Suprapubic skin (tissue), 4 donors: ENCODE results near the gene GMDS. TPM values are rescaled to one million over a fixed set of nuclear protein-coding genes. Genes with fewer than 3 reads are reported as not detected.
"Not testable (repeated sequence)": the region's sequence is repeated elsewhere in the genome, so short reads cannot be mapped to it uniquely, and the experiment has no call there.

Experiments used
- DNase-seq, 2 donors: peaks; one replicate each; pipeline ENCODE4 v3.0.0-alpha.2; 2019; ENCODE audit warnings: low spot score in 2 of 2
- H3K27ac ChIP-seq: fragments of 200-600 bp; sonication (generic); one replicate; pipeline ENCODE4 v1.5.1; 2019
- H3K27me3 ChIP-seq: fragments of 200-600 bp; sonication (generic); one replicate; pipeline ENCODE4 v1.5.1; 2019
- H3K36me3 ChIP-seq: fragments of 200-600 bp; sonication (generic); one replicate; pipeline ENCODE4 v1.5.1; 2019
- H3K4me1 ChIP-seq: fragments of 200-600 bp; sonication (generic); one replicate; pipeline ENCODE4 v1.5.1; 2019
- H3K4me3 ChIP-seq: fragments of 200-600 bp; sonication (generic); one replicate; pipeline ENCODE4 v1.5.1; 2019; ENCODE audit warnings: mild to moderate bottlenecking
- H3K9me3 ChIP-seq: fragments of 200-600 bp; sonication (generic); one replicate; pipeline ENCODE4 v1.5.1; 2019
- EP300 ChIP-seq: sonication (generic); formaldehyde crosslinking; IDR thresholded peaks from one replicate; pipeline ENCODE4 v1.6.1; 2017; ENCODE audit warnings: antibody characterized with exemption
- POLR2A ChIP-seq, 2 donors: fragments of 450-650 bp; IDR thresholded peaks; one replicate each; pipeline ENCODE4 v1.6.1; 2017; ENCODE audit warnings: antibody characterized with exemption in 2 of 2, mild to moderate bottlenecking in 2 of 2, moderate library complexity in 2 of 2
- POLR2AphosphoS5 ChIP-seq, 3 donors: sonication (generic); formaldehyde crosslinking; IDR thresholded peaks; one replicate each; pipeline ENCODE4 v1.6.1; 2017; ENCODE audit warnings: antibody characterized with exemption in 3 of 3
- WGBS: methylation state at CpG from one replicate; pipeline ENCODE4 v1.1.5; 2018; 5-methylcytosine and 5-hydroxymethylcytosine counted together
- total RNA-seq, 4 donors: library from RNA; depleted of rRNA; stranded (reverse); fragments of >200 nt; gene quantifications; one replicate each; pipeline ENCODE4 v1.1.0, GENCODE V29; 2016
- TF ChIP-seq, protein P1 (sequence below), 2 donors: fragments of 200-600 bp in 1 of 2; fragments of 450-650 bp in 1 of 2; sonication (generic) in 1 of 2; IDR thresholded peaks; one replicate each; pipeline ENCODE4 v1.5.1; 2016 to 2019; ENCODE audit warnings: antibody characterized with exemption in 2 of 2, mild to moderate bottlenecking in 1 of 2, moderate library complexity in 1 of 2

Gene GMDS
- total RNA-seq, 4 donors from 2014 or later: 11.7 to 19.3 (median 13.2) TPM

DNA sequence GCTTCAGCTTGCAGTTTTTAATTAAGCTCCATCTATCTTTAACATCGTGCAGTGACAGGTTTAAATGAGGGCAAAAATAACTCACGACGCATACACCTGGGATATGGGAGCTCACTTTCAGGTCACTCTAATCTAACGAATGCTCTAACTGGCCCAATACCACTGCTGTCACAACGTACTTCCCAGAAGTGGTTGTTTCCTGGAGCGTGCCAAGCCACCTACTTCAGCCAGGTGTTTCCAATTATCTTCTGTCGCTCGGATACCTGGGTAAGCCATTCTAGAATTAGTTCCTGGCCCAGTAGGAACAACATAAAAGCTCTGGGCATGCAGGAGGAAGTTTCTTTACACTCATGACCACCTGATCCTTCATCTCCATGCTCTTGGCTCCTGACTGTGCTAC, 488.3 kb downstream of the GMDS start:
- Histone ChIP-seq H3K4me3 (no peak overlapping the region), H3K27ac (peak overlapping the region; percentile 68), H3K4me1 (peaks cover 9% of the 10 kb centered on the region), H3K9me3 (no peaks in the 10 kb centered on the region), H3K27me3 (no peaks in the 10 kb centered on the region), H3K36me3 (no peaks in the 10 kb centered on the region)
- 60% methylated on average over 8 of the region's 8 CpGs for WGBS
- TF ChIP-seq, protein P1, sequence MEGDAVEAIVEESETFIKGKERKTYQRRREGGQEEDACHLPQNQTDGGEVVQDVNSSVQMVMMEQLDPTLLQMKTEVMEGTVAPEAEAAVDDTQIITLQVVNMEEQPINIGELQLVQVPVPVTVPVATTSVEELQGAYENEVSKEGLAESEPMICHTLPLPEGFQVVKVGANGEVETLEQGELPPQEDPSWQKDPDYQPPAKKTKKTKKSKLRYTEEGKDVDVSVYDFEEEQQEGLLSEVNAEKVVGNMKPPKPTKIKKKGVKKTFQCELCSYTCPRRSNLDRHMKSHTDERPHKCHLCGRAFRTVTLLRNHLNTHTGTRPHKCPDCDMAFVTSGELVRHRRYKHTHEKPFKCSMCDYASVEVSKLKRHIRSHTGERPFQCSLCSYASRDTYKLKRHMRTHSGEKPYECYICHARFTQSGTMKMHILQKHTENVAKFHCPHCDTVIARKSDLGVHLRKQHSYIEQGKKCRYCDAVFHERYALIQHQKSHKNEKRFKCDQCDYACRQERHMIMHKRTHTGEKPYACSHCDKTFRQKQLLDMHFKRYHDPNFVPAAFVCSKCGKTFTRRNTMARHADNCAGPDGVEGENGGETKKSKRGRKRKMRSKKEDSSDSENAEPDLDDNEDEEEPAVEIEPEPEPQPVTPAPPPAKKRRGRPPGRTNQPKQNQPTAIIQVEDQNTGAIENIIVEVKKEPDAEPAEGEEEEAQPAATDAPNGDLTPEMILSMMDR (IDR thresholded peaks at IDR 0.05): no peak
- TF ChIP-seq POLR2AphosphoS5 (IDR thresholded peaks at IDR 0.05) (no peak), POLR2A (IDR thresholded peaks at IDR 0.05) (no peak), EP300 (no peak)
- no peak for DNase-seq

DNA sequence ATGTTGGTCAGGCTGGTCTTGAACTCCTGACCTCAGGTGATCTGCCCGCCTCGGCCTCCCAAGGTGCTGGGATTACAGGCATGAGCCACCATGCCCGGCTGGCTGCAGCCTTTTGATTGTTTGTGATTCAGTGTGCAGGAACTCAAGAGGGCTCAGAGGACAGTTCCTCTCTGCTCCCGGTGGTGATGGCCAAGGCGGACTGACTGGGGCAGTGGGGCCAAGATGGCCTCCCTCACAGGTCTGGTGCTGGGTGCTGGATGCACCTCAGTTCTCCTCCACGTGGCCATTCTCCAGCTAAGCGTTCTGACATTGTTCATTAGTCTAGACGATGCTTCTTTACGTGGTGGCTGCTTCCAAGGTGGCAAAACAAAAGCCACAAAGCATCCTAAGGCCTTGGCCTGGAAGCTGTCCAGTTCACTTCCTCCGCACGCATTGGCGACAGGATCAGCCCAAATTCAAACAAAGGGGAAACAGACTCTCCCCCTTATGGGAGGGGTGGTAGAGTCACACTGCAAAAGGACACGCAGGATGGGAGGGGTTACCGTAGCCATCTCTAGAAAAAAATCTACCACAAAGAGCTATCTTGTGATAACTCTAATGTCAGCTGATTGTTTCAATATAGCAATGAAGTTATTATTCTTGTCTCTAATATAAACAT, 488.8 kb downstream of the GMDS start:
- Histone ChIP-seq H3K27me3 (no peaks in the 10 kb centered on the region), H3K4me3 (no peak overlapping the region), H3K27ac (peak overlapping the region; percentile 68), H3K36me3 (no peaks in the 10 kb centered on the region), H3K4me1 (peaks cover 9% of the 10 kb centered on the region), H3K9me3 (no peaks in the 10 kb centered on the region)
- TF ChIP-seq POLR2AphosphoS5 (IDR thresholded peaks at IDR 0.05) (no peak), POLR2A (IDR thresholded peaks at IDR 0.05) (no peak), EP300 (no peak)
- TF ChIP-seq, protein P1 (IDR thresholded peaks at IDR 0.05): no peak
- DNase-seq: no peak
- 76% methylated on average over 14 of the region's 14 CpGs for WGBS

DNA sequence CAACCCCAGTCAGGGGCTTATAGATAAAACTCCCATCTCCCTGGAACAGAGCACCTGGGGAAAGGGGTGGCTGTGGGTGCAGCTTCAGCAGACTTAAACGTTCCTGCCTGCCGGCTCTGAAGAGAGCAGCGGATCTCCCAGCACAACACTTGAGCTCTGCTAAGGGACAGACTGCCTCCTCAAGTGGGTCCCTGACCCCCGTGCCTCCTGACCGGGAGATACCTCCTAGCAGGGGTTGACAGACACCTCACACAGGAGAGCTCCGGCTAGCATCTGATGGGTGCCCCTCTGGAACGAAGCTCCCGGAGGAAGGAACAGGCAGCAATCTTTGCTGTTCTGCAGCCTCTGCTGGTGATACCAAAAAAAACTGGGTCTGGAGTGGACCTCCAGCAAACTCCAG, 494.3 kb downstream of the GMDS start:
- H3K27ac ChIP-seq, H3K9me3 ChIP-seq, DNase-seq, H3K27me3 ChIP-seq, H3K36me3 ChIP-seq, H3K4me3 ChIP-seq, H3K4me1 ChIP-seq: not testable (repeated sequence)
- 96% methylated on average over 3 of the region's 8 CpGs for WGBS

DNA sequence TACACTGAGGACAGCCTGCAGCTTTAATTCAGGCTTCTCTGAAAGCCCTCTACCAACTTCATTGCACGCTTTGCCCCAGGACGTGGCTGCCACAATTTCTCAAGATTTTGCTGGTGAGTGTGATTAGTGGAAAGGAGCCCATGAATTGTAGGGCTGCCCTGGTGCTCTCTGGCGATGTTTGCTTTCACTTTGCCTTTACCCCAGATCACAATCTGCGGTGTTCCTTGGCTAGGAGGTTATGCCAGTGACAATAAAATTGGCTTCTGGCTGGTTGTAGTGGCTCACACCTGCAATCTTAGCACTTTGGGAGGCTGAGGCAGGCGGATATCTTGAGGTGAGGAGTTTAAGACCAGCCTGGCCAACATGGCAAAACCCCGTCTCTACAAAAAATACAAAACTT, 496.4 kb downstream of the GMDS start:
- TF ChIP-seq, protein P1 (IDR thresholded peaks at IDR 0.05): no peak
- no peak for TF ChIP-seq EP300
- TF ChIP-seq POLR2AphosphoS5 (IDR thresholded peaks at IDR 0.05): no peak
- TF ChIP-seq POLR2A (IDR thresholded peaks at IDR 0.05): no peak
- Histone ChIP-seq H3K36me3 (no peaks in the 10 kb centered on the region), H3K27me3 (no peaks in the 10 kb centered on the region), H3K4me1 (no peaks in the 10 kb centered on the region), H3K4me3 (no peak overlapping the region), H3K27ac (no peak overlapping the region), H3K9me3 (peaks cover 4% of the 10 kb centered on the region)
- WGBS: 92% methylated on average over 6 of the region's 6 CpGs
- DNase-seq: no peak

DNA sequence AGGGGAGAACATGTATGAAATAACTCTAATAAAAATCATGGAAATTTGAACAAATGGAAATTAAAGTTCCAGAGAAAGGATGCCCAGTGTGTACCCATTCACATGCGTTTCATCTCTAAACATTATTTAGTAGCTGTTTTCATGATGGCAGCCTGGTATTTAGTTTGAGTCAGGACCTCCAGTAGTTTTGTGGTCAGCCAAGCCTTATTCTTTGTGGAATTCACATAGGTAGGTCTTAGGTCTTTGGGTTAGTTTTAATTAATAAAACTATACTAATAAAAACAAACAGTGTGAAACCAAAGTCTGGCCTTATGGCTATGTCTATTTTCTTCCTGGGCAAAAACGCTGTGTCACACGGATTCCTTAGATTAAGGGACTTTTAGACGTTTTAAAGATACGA, 497.9 kb downstream of the GMDS start:
- no peaks in the 10 kb centered on the region for H3K36me3 ChIP-seq
- no peak for TF ChIP-seq EP300
- TF ChIP-seq POLR2AphosphoS5 (IDR thresholded peaks at IDR 0.05): no peak
- TF ChIP-seq POLR2A (IDR thresholded peaks at IDR 0.05): no peak
- TF ChIP-seq, protein P1 (IDR thresholded peaks at IDR 0.05): no peak
- DNase-seq: no peak
- WGBS: 71% methylated on average over 5 of the region's 5 CpGs
- H3K9me3 ChIP-seq: peaks cover 4% of the 10 kb centered on the region
- H3K27ac ChIP-seq: no peak overlapping the region
- H3K4me1 ChIP-seq: no peaks in the 10 kb centered on the region
- H3K4me3 ChIP-seq: no peak overlapping the region
- H3K27me3 ChIP-seq: no peaks in the 10 kb centered on the region

DNA sequence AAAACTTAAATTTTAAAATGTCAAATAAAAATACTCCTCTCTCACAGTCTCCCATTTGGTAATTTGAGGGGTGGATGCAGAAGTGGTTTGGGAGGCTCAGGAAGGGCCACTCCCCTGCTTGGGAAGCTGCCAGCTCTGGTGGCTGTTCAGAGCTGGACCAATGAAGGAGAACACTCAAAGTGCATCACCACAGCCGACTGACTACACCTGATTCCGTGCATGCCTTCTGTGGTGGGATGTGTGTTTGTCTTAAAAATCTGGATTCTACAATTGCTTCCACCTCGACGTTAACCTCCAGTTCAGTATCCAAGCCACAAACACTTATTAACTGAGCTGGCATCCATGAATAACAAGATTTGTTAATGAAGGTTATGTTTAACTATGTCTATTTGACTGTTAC, 498.4 kb downstream of the GMDS start:
- WGBS: 74% methylated on average over 4 of the region's 4 CpGs
- TF ChIP-seq POLR2A (IDR thresholded peaks at IDR 0.05) (no peak), EP300 (no peak), POLR2AphosphoS5 (IDR thresholded peaks at IDR 0.05) (no peak)
- TF ChIP-seq, protein P1 (IDR thresholded peaks at IDR 0.05): no peak

More for the DNA sequence above, 498.4 kb downstream of the GMDS start:
- Histone ChIP-seq H3K9me3 (peaks cover 4% of the 10 kb centered on the region), H3K36me3 (no peaks in the 10 kb centered on the region), H3K4me1 (no peaks in the 10 kb centered on the region), H3K27ac (no peak overlapping the region), H3K4me3 (no peak overlapping the region), H3K27me3 (no peaks in the 10 kb centered on the region)
- no peak for DNase-seq
